DND-41 (cell line): ENCODE measurements around the gene COX7A2L.
A peak's percentile ranks its signal among the peaks of the same experiment; 100 is the strongest.

Experiments used
- ATAC-seq: fragments of 200-7000 bp; cut with Tn5 transposase; 3 replicates; pipeline ENCODE4 v1.9.1; 2021; ENCODE audit warnings: low read depth; ENCODE audit not compliant: insufficient read depth
- DNase-seq: peaks from one replicate; pipeline ENCODE4 v3.0.0-alpha.2; 2020
- H2AFZ ChIP-seq: 2 replicates; pipeline ENCODE4 v1.6.0; 2012; ENCODE audit warnings: low read depth, low read length
- H3K27ac ChIP-seq: 2 replicates; pipeline ENCODE4 v1.5.1; 2012; ENCODE audit warnings: low read length, inconsistent platforms
- H3K27me3 ChIP-seq: fragments of 200-600 bp; sonication (generic); 2 replicates; pipeline ENCODE4 v1.6.0; 2012; ENCODE audit warnings: low read length, mild to moderate bottlenecking, inconsistent platforms; ENCODE audit not compliant: insufficient read depth, poor library complexity
- H3K36me3 ChIP-seq: 2 replicates; pipeline ENCODE4 v1.5.1; 2012; ENCODE audit warnings: low read length, inconsistent platforms; ENCODE audit not compliant: insufficient read depth
- H3K4me1 ChIP-seq: 2 replicates; pipeline ENCODE4 v1.5.1; 2012; ENCODE audit warnings: mild to moderate bottlenecking, low read length; ENCODE audit not compliant: insufficient read depth
- H3K4me2 ChIP-seq: 2 replicates; pipeline ENCODE4 v1.6.0; 2012; ENCODE audit warnings: mild to moderate bottlenecking, moderate library complexity, low read length, inconsistent platforms; ENCODE audit not compliant: insufficient read depth
- H3K4me3 ChIP-seq, 2 experiments: fragments of 200-600 bp in 1 of 2; shearing (Covaris generic) in 1 of 2; 2 replicates each; pipeline ENCODE4 v1.5.1; 2012 to 2016; ENCODE audit warnings: inconsistent platforms in 2 of 2, low read length in 2 of 2, mild to moderate bottlenecking in 2 of 2, low read depth in 1 of 2, moderate library complexity in 1 of 2
- H3K79me2 ChIP-seq: 2 replicates; pipeline ENCODE4 v1.6.0; 2012; ENCODE audit warnings: low read length, inconsistent platforms; ENCODE audit not compliant: insufficient read depth
- H3K9ac ChIP-seq: 2 replicates; pipeline ENCODE4 v1.6.0; 2012; ENCODE audit warnings: low read depth, mild to moderate bottlenecking, inconsistent platforms, low read length, moderate library complexity
- H3K9me3 ChIP-seq: 2 replicates; pipeline ENCODE4 v1.5.1; 2012; ENCODE audit warnings: low read length, moderate library complexity, mild to moderate bottlenecking, inconsistent platforms; ENCODE audit not compliant: insufficient read depth, severe bottlenecking
- H4K20me1 ChIP-seq: 2 replicates; pipeline ENCODE4 v1.6.0; 2012; ENCODE audit warnings: low read length; ENCODE audit not compliant: insufficient read depth
- CTCF ChIP-seq: IDR thresholded peaks from 2 replicates; pipeline ENCODE4 v1.5.1; 2012; ENCODE audit warnings: borderline replicate concordance, low read length, moderate library complexity, mild to moderate bottlenecking; ENCODE audit not compliant: poor library complexity, severe bottlenecking; ENCODE audit errors: extremely low read depth
- EZH2 ChIP-seq: IDR thresholded peaks from 3 replicates; pipeline ENCODE4 v1.6.1; 2012; ENCODE audit warnings: borderline replicate concordance, low read depth, mild to moderate bottlenecking, moderate library complexity, low read length, inconsistent platforms; ENCODE audit not compliant: severe bottlenecking

COX7A2L gene

GRCh38 chr2:42345986-42346385 lies 15.0 kb downstream of the COX7A2L start:
- Histone ChIP-seq H3K4me3 (no peak overlapping the region), H3K9ac (no peak overlapping the region), H3K27ac (no peak overlapping the region), H4K20me1 (peaks cover 7% of the 10 kb centered on the region), H3K9me3 (no peaks in the 10 kb centered on the region), H3K36me3 (peaks cover 62% of the 10 kb centered on the region), H3K4me1 (peaks cover 35% of the 10 kb centered on the region), H3K27me3 (no peaks in the 10 kb centered on the region), H3K79me2 (peaks cover 90% of the 10 kb centered on the region), H2AFZ (no peak overlapping the region), H3K4me2 (no peak overlapping the region)
- no peak for TF ChIP-seq EZH2
- no peak for TF ChIP-seq CTCF
- ATAC-seq (no peak), DNase-seq (no peak)

GRCh38 chr2:42342795-42343241 lies 18.2 kb downstream of the COX7A2L start:
- no peaks in the 10 kb centered on the region for H3K27me3 ChIP-seq
- H3K79me2 ChIP-seq = peaks cover 88% of the 10 kb centered on the region
- ATAC-seq (no peak), DNase-seq (no peak)
- H4K20me1 ChIP-seq = peaks cover 7% of the 10 kb centered on the region
- H3K4me2 ChIP-seq = peak overlapping the region; percentile 6; the same call in 1 of the 2 replicates
- H3K9me3 ChIP-seq = no peaks in the 10 kb centered on the region
- peaks cover 60% of the 10 kb centered on the region for H3K36me3 ChIP-seq
- H3K27ac ChIP-seq = peak overlapping the region; percentile 90
- peak overlapping the region; percentile 12; the same call in 1 of the 2 replicates for H3K9ac ChIP-seq
- no peak overlapping the region for H2AFZ ChIP-seq
- TF ChIP-seq EZH2 (no peak), CTCF (no peak)
- peaks cover 45% of the 10 kb centered on the region for H3K4me1 ChIP-seq
- no peak overlapping the region for H3K4me3 ChIP-seq

- Histone ChIP-seq H3K9ac (peak overlapping the region; percentile 12; the same call in 1 of the 2 replicates), H3K27ac (peak overlapping the region; percentile 90), H3K79me2 (peaks cover 84% of the 10 kb centered on the region), H4K20me1 (peaks cover 7% of the 10 kb centered on the region), H3K4me1 (peaks cover 45% of the 10 kb centered on the region), H3K36me3 (peaks cover 60% of the 10 kb centered on the region), H3K4me2 (peak overlapping the region; percentile 18), H3K27me3 (no peaks in the 10 kb centered on the region), H2AFZ (no peak overlapping the region; the same call in 1 of the 2 replicates), H3K4me3 (peak overlapping the region in 1 of 2 experiments; percentile 10; a peak in 1 of 4 replicates), H3K9me3 (no peaks in the 10 kb centered on the region)
- no peak for TF ChIP-seq EZH2
- peak; percentile 16 for TF ChIP-seq CTCF
- peak; percentile 62 for ATAC-seq
- DNase-seq = peak; percentile 57
Measured at GRCh38 chr2:42342061-42342794, 18.8 kb downstream of the COX7A2L start.
